NT2/D1 (cell line): ENCODE measurements around the gene ANXA7.

Source experiments
- SUZ12 ChIP-seq: IDR thresholded peaks from 2 replicates; pipeline ENCODE4 v1.6.1; 2011; ENCODE audit not compliant: insufficient read length, insufficient read depth; ENCODE audit errors: extremely low read depth
- YY1 ChIP-seq: IDR thresholded peaks from 2 replicates; pipeline ENCODE4 v1.6.1; 2011; ENCODE audit not compliant: insufficient read length, insufficient read depth
- ZNF274 ChIP-seq: IDR thresholded peaks from 2 replicates; pipeline ENCODE4 v1.6.1; 2011; ENCODE audit warnings: mild to moderate bottlenecking, low read depth, low read length

DNA sequence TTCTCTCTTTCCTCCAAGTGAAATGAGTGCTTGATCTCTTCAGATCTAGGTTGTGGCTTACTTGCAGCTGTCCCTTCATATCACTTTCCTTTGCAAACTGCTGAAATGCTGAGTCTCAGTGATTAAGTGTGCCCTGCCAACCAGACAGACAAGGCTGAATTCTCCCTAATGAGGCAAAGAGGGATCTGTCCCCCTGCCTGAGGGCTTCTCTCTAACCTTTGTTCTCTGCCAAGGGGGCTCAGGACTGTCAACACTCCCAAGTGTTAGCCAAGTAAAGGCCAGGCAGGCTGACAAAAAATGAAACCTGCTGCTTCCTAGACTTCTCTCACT, 19.6 kb upstream of the ANXA7 start, which contains the start of gene MSS51:
- TF ChIP-seq YY1 (no peak), SUZ12 (no peak), ZNF274 (no peak)
